ENCODE data around the gene ACTG2.

Gene ACTG2

DNA sequence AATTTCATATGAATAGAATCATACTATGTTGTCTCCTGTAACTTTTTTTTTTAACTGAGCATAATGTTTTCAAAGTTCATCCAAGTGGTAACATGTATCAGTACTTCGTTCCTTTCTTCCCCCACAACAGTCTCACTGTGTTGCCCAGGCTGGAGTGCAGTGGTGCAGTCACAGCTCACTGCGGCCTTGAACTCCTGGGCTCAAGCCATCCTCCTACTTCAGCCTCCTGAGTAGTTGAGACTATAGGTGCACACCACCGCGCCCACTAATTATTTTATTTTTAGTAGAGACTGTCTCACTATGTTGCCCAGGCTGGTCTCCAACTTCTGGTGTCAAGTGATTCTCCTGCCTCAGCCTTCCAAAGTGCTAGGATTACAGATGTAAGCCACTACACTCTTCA lies 68.5 kb downstream of the ACTG2 start:
- Histone ChIP-seq H3K9me2 (replicated peaks; ENCODE audit: insufficient read depth, low read length) (no peaks in the 10 kb centered on the region), H3K27me3 (ENCODE audit: low read length) (no peaks in the 10 kb centered on the region), H2AFZ (ENCODE audit: low read depth, low read length, severe bottlenecking) (no peak overlapping the region), H3K79me2 (ENCODE audit: insufficient read depth, low read length) (no peaks in the 10 kb centered on the region), H4K20me1 (ENCODE audit: low read depth, low read length) (no peaks in the 10 kb centered on the region), H3K9me3 (ENCODE audit: insufficient read depth, low read length) (no peaks in the 10 kb centered on the region), H3K36me3 (ENCODE audit: low read length) (no peaks in the 10 kb centered on the region; the same call in 1 of the 2 replicates), H3K9ac (ENCODE audit: low read length) (no peak overlapping the region), H3F3A (ENCODE audit: insufficient read depth) (no peaks in the 10 kb centered on the region), H3K4me2 (ENCODE audit: low read depth, low read length, poor library complexity, severe bottlenecking) (no peak overlapping the region), H3K27ac (ENCODE audit: low read depth, low read length) (no peak overlapping the region), H3K4me3 (ENCODE audit: insufficient read depth, low read length, poor library complexity, severe bottlenecking) (no peak overlapping the region)
- TF ChIP-seq, protein P1, sequence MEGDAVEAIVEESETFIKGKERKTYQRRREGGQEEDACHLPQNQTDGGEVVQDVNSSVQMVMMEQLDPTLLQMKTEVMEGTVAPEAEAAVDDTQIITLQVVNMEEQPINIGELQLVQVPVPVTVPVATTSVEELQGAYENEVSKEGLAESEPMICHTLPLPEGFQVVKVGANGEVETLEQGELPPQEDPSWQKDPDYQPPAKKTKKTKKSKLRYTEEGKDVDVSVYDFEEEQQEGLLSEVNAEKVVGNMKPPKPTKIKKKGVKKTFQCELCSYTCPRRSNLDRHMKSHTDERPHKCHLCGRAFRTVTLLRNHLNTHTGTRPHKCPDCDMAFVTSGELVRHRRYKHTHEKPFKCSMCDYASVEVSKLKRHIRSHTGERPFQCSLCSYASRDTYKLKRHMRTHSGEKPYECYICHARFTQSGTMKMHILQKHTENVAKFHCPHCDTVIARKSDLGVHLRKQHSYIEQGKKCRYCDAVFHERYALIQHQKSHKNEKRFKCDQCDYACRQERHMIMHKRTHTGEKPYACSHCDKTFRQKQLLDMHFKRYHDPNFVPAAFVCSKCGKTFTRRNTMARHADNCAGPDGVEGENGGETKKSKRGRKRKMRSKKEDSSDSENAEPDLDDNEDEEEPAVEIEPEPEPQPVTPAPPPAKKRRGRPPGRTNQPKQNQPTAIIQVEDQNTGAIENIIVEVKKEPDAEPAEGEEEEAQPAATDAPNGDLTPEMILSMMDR (IDR thresholded peaks at IDR 0.05; ENCODE audit: insufficient read depth, low read length, poor library complexity, severe bottlenecking) = no peak
- TF ChIP-seq EZH2phosphoT487 (conservative IDR thresholded peaks at IDR 0.05; ENCODE audit: low read length) = no peak

- H2AFZ ChIP-seq (ENCODE audit: low read depth, low read length, severe bottlenecking) = no peak overlapping the region
- no peaks in the 10 kb centered on the region for H3K27me3 ChIP-seq (ENCODE audit: low read length)
- H3K9ac ChIP-seq (ENCODE audit: low read length) = no peak overlapping the region
- H3K9me2 ChIP-seq (replicated peaks; ENCODE audit: insufficient read depth, low read length) = no peaks in the 10 kb centered on the region
- no peaks in the 10 kb centered on the region for H3F3A ChIP-seq (ENCODE audit: insufficient read depth)
- H3K9me3 ChIP-seq (ENCODE audit: insufficient read depth, low read length) = no peaks in the 10 kb centered on the region
- no peak for TF ChIP-seq EZH2phosphoT487 (conservative IDR thresholded peaks at IDR 0.05; ENCODE audit: low read length)
- TF ChIP-seq, protein P1 (IDR thresholded peaks at IDR 0.05; ENCODE audit: insufficient read depth, low read length, poor library complexity, severe bottlenecking) = no peak
- no peak overlapping the region for H3K4me3 ChIP-seq (ENCODE audit: insufficient read depth, low read length, poor library complexity, severe bottlenecking)
- H3K36me3 ChIP-seq (ENCODE audit: low read length) = no peaks in the 10 kb centered on the region; the same call in 1 of the 2 replicates
- no peaks in the 10 kb centered on the region for H3K79me2 ChIP-seq (ENCODE audit: insufficient read depth, low read length)
- H4K20me1 ChIP-seq (ENCODE audit: low read depth, low read length) = no peaks in the 10 kb centered on the region
- no peak overlapping the region for H3K27ac ChIP-seq (ENCODE audit: low read depth, low read length)
- no peak overlapping the region for H3K4me2 ChIP-seq (ENCODE audit: low read depth, low read length, poor library complexity, severe bottlenecking)
Measured at GRCh38 chr2:73961823-73962615, 69.2 kb downstream of the ACTG2 start.

GRCh38 chr2:73962798-73963197 lies 70.0 kb downstream of the ACTG2 start:
- H3K79me2 ChIP-seq (ENCODE audit: insufficient read depth, low read length) = no peaks in the 10 kb centered on the region
- H4K20me1 ChIP-seq (ENCODE audit: low read depth, low read length) = no peaks in the 10 kb centered on the region
- no peaks in the 10 kb centered on the region for H3K9me3 ChIP-seq (ENCODE audit: insufficient read depth, low read length)
- no peak overlapping the region for H3K27ac ChIP-seq (ENCODE audit: low read depth, low read length)
- H3K9me2 ChIP-seq (replicated peaks; ENCODE audit: insufficient read depth, low read length) = no peaks in the 10 kb centered on the region
- no peak overlapping the region for H3K4me2 ChIP-seq (ENCODE audit: low read depth, low read length, poor library complexity, severe bottlenecking)
- no peaks in the 10 kb centered on the region; the same call in 1 of the 2 replicates for H3K36me3 ChIP-seq (ENCODE audit: low read length)
- TF ChIP-seq, protein P1 (IDR thresholded peaks at IDR 0.05; ENCODE audit: insufficient read depth, low read length, poor library complexity, severe bottlenecking) = no peak
- TF ChIP-seq EZH2phosphoT487 (conservative IDR thresholded peaks at IDR 0.05; ENCODE audit: low read length) = no peak
- no peak overlapping the region for H3K4me3 ChIP-seq (ENCODE audit: insufficient read depth, low read length, poor library complexity, severe bottlenecking)
- no peaks in the 10 kb centered on the region for H3F3A ChIP-seq (ENCODE audit: insufficient read depth)
- H3K27me3 ChIP-seq (ENCODE audit: low read length) = no peaks in the 10 kb centered on the region
- no peak overlapping the region for H2AFZ ChIP-seq (ENCODE audit: low read depth, low read length, severe bottlenecking)
- no peak overlapping the region for H3K9ac ChIP-seq (ENCODE audit: low read length)

Data from SU-DHL-6 (cell line).